Suprapubic skin (tissue), 4 donors: Measurements from ENCODE around the gene TCERG1L.

Experiments used
- POLR2A ChIP-seq, 2 donors: fragments of 450-650 bp; IDR thresholded peaks; one replicate each; pipeline ENCODE4 v1.6.1; 2017; ENCODE audit warnings: antibody characterized with exemption in 2 of 2, mild to moderate bottlenecking in 2 of 2, moderate library complexity in 2 of 2
- POLR2AphosphoS5 ChIP-seq, 3 donors: sonication (generic); formaldehyde crosslinking; IDR thresholded peaks; one replicate each; pipeline ENCODE4 v1.6.1; 2017; ENCODE audit warnings: antibody characterized with exemption in 3 of 3
- TF ChIP-seq, protein P1 (sequence below), 2 donors: fragments of 200-600 bp in 1 of 2; fragments of 450-650 bp in 1 of 2; sonication (generic) in 1 of 2; IDR thresholded peaks; one replicate each; pipeline ENCODE4 v1.5.1; 2016 to 2019; ENCODE audit warnings: antibody characterized with exemption in 2 of 2, mild to moderate bottlenecking in 1 of 2, moderate library complexity in 1 of 2

DNA sequence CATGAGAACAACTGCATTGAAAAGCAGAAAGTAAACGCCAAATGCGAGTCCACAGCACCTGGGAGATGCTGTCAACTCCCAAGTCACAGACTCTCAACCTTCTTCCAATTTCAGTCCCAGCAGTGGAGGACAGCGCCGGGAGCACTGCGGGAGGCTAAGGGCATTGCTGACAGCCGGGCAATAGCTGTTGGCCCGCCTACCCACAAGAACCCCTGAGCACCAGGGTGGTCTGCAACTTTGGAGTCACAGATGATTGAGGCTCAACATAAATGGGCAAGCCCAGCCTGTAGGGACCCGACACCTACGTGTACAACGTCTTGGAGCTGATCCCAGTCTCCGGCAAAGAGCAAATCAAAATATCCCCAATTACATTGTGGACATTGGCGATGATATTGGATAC lies 262.9 kb downstream of the TCERG1L start:
- TF ChIP-seq POLR2AphosphoS5 (IDR thresholded peaks at IDR 0.05) (no peak), POLR2A (IDR thresholded peaks at IDR 0.05) (no peak)
- TF ChIP-seq, protein P1, sequence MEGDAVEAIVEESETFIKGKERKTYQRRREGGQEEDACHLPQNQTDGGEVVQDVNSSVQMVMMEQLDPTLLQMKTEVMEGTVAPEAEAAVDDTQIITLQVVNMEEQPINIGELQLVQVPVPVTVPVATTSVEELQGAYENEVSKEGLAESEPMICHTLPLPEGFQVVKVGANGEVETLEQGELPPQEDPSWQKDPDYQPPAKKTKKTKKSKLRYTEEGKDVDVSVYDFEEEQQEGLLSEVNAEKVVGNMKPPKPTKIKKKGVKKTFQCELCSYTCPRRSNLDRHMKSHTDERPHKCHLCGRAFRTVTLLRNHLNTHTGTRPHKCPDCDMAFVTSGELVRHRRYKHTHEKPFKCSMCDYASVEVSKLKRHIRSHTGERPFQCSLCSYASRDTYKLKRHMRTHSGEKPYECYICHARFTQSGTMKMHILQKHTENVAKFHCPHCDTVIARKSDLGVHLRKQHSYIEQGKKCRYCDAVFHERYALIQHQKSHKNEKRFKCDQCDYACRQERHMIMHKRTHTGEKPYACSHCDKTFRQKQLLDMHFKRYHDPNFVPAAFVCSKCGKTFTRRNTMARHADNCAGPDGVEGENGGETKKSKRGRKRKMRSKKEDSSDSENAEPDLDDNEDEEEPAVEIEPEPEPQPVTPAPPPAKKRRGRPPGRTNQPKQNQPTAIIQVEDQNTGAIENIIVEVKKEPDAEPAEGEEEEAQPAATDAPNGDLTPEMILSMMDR (IDR thresholded peaks at IDR 0.05) = no peak
